Heart left ventricle (tissue), 16 donors: Measurements from ENCODE around the gene NDUFC1. TPM values are rescaled to one million over a fixed set of nuclear protein-coding genes. Genes with fewer than 3 reads are reported as not detected.

Source experiments
- ATAC-seq, 4 donors: fragments of 200-7000 bp; cut with Tn5 transposase; one replicate each; pipeline ENCODE4 v1.9.1; 2020 to 2022; ENCODE audit warnings: moderate library complexity in 4 of 4, mild to moderate bottlenecking in 3 of 4, moderate number of reproducible peaks in 1 of 4
- DNase-seq, 5 donors: peaks; one replicate each; pipeline ENCODE4 v3.0.0-alpha.2; 2020
- H3K27ac ChIP-seq, 12 donors: fragments of 200-600 bp; sonication (generic) in 4 of 12; one replicate each; pipeline versions ENCODE4 v1.5.0 to v1.8.0; 2016 to 2022; ENCODE audit warnings: mild to moderate bottlenecking in 2 of 12
- H3K27me3 ChIP-seq, 9 donors: fragments of 200-600 bp; sonication (generic) in 2 of 9; one replicate each; pipeline versions ENCODE4 v1.5.1 to v1.8.0; 2016 to 2022; ENCODE audit warnings: mild to moderate bottlenecking in 3 of 9
- H3K36me3 ChIP-seq, 9 donors: fragments of 200-600 bp; sonication (generic) in 2 of 9; one replicate each; pipeline versions ENCODE4 v1.5.0 to v1.8.0; 2018 to 2022; ENCODE audit warnings: mild to moderate bottlenecking in 2 of 9
- H3K4me1 ChIP-seq, 12 donors: fragments of 200-600 bp; sonication (generic) in 4 of 12; one replicate each; pipeline versions ENCODE4 v1.5.0 to v1.8.0; 2016 to 2022; ENCODE audit warnings: mild to moderate bottlenecking in 3 of 12
- H3K4me3 ChIP-seq, 12 donors: fragments of 200-600 bp; sonication (generic) in 4 of 12; one replicate each; pipeline versions ENCODE4 v1.5.0 to v1.8.0; 2017 to 2022; ENCODE audit warnings: mild to moderate bottlenecking in 9 of 12, moderate library complexity in 4 of 12
- H3K9me3 ChIP-seq, 12 donors: fragments of 200-600 bp; sonication (generic) in 4 of 12; one replicate each; pipeline versions ENCODE4 v1.5.0 to v1.8.0; 2016 to 2022; ENCODE audit warnings: mild to moderate bottlenecking in 1 of 12
- CTCF ChIP-seq, 12 donors: fragments of 200-600 bp; sonication (generic) in 4 of 12; IDR thresholded peaks; one replicate each; pipeline versions ENCODE4 v1.5.0 to v1.8.0; 2018 to 2022; ENCODE audit warnings: antibody characterized with exemption in 12 of 12, mild to moderate bottlenecking in 5 of 12
- POLR2A ChIP-seq, 2 donors: fragments of 450-650 bp; IDR thresholded peaks; one replicate each; pipeline ENCODE4 v1.6.1; 2017; ENCODE audit warnings: antibody characterized with exemption in 2 of 2, mild to moderate bottlenecking in 2 of 2, moderate library complexity in 2 of 2
- WGBS, 4 donors: extraction: QIAGEN DNeasy Blood & Tissue Kit in 2 of 4; methylation state at CpG; one replicate each; pipeline versions ENCODE4 v1.1.5 to v1.1.7; 2013 to 2018; 5-methylcytosine and 5-hydroxymethylcytosine counted together
- intact Hi-C, 10 donors: fragments of 100-400 bp; cut with DNase I; formaldehyde crosslinking; loops; one replicate each; pipeline versions ENCODE4 v1.11.1 to v1.14.2; 2022
- polyA plus RNA-seq, 2 donors: library from polyadenylated mRNA; stranded (reverse); fragments of 200-250 nt; gene quantifications; one replicate each; pipeline ENCODE4 v1.2.3, GENCODE V29; 2013
- total RNA-seq, 9 donors: library from RNA; depleted of rRNA in 2 of 9; stranded (reverse); fragments of >200 nt in 2 of 9; fragmentation: NEBNext Ultra II Directional in 3 of 9; extraction: Animal tissue kit (Norgen Biotek cat#: 25700) in 3 of 9; gene quantifications; one replicate each; pipeline versions ENCODE4 v1.1.0 to v1.2.4, GENCODE V29; 2016 to 2023
- donor health status: ischemic (EF 13 %, LVEDD 7.1; RV severe dilation, severe dysfunction).
- donor health status: healthy with polysubstance abuse.
- donor health status: DM: no; HTN: yes; CAD: no.
- donor health status: DM: no; HTN: no; CAD: no.
- donor health status: ischemic (EF 25% LVEDD 6.9; RV normal size, moderate dysfunction).
- donor health status: ischemic (EF 25% LVEDD 5.7; RV mildly dilated, moderate dysfunction).
- donor health status: healthy.
- donor health status: DM: yes; HTN: yes; CAD: no.
- donor health status: ischemic (EF 35%, LVEDD 5.7; RV mildly dilated, moderate dysfunction).
- donor health status: nonischemic (EF 11% LVEDD 7.7; RV severe dilation, severe dysfunction).
- donor health status: DM: yes; HTN: yes; CAD: no.
- donor health status: PGD.
- donor health status: ischemic (EF 29% LVEDD 5.4; RV normal size, mild dysfunction).
- donor health status: nonischemic (EF 23%, LVEDD 6.1; RV moderate dilation, normal function).

Gene NDUFC1
- total and polyA plus RNA-seq, 11 donors, result 85.0 to 376 (median 178) TPM

GRCh38 chr4:139304920-139305319 is 2.6 kb upstream of the NDUFC1 start:
- H3K27me3 ChIP-seq, result no peaks in the 10 kb centered on the region
- DNase-seq (no peak), ATAC-seq (no peak)
- TF ChIP-seq CTCF (IDR thresholded peaks at IDR 0.05) (no peak), POLR2A (IDR thresholded peaks at IDR 0.05) (no peak)
- H3K4me3 ChIP-seq, result no peak overlapping the region
- WGBS, 4 donors, result 94 to 100% (median 98%) methylated on average over 2 of the region's 2 CpGs
- peaks cover 0 to 5% (median 0%) of the 10 kb centered on the region in 12 donors for H3K9me3 ChIP-seq
- intact Hi-C loops, result loop anchor here in 3 of 10 donors (5.0 kb wide), 2 partner anchors 203 to 223 kb away; no protein-coding TSS in a partner anchor
- H3K27ac ChIP-seq, result no peak overlapping the region
- peaks cover 0 to 24% (median 9%) of the 10 kb centered on the region in 9 donors for H3K36me3 ChIP-seq
- H3K4me1 ChIP-seq, result peaks cover 0 to 45% (median 17%) of the 10 kb centered on the region in 12 donors

- Histone ChIP-seq H3K36me3 (peaks cover 0 to 14% (median 6%) of the 10 kb centered on the region in 9 donors), H3K27ac (peak within 1 kb of the TSS; percentile 81 to 97 (median 92)), H3K9me3 (peaks cover 0 to 5% (median 0%) of the 10 kb centered on the region in 12 donors), H3K27me3 (no peaks in the 10 kb centered on the region), H3K4me3 (peak within 1 kb of the TSS; percentile 77 to 97 (median 93)), H3K4me1 (peaks cover 2 to 53% (median 25%) of the 10 kb centered on the region in 12 donors)
- DNase-seq (peak; percentile 98 to 99 (median 98)), ATAC-seq (peak; percentile 96 to 98 (median 97))
- 0% methylated on average over 50 to 61 of the region's 61 CpGs for WGBS, 4 donors
- TF ChIP-seq POLR2A (IDR thresholded peaks at IDR 0.05) (peak in 1 of 2 donors; percentile 77), CTCF (IDR thresholded peaks at IDR 0.05) (peak in 1 of 12 donors; percentile 8)
- intact Hi-C loops, result loop anchor here in 5 of 10 donors (2.0 to 5.0 kb wide), 4 partner anchors 124 to 219 kb away; partner anchors contain the start of gene ELF2 (in 3 of the 5)
These were observed 1.0 kb downstream of the NDUFC1 start, which contains the start of gene NAA15 for GRCh38 chr4:139301113-139301820. NAA15 (plus strand) TSS chr4:139301505; CDS start chr4:139301778, 273 bp downstream.

- H3K4me3 ChIP-seq, result peak overlapping the region; percentile 51 to 97 (median 93)
- H3K27ac ChIP-seq, result peak overlapping the region; percentile 81 to 97 (median 92)
- TF ChIP-seq POLR2A (IDR thresholded peaks at IDR 0.05) (no peak), CTCF (IDR thresholded peaks at IDR 0.05) (no peak)
- H3K9me3 ChIP-seq, result peaks cover 0 to 5% (median 0%) of the 10 kb centered on the region in 12 donors
- WGBS, 4 donors, result 8 to 14% (median 11%) methylated on average over 16 of the region's 16 CpGs
- ATAC-seq, result peak; percentile 1 to 19 (median 5)
- no peak for DNase-seq
- peaks cover 0 to 7% (median under 1%) of the 10 kb centered on the region in 9 donors for H3K36me3 ChIP-seq
- no peaks in the 10 kb centered on the region for H3K27me3 ChIP-seq
- peaks cover 3 to 58% (median 30%) of the 10 kb centered on the region in 12 donors for H3K4me1 ChIP-seq
- intact Hi-C loops, result loop anchor here in 5 of 10 donors (2.0 to 5.0 kb wide), 4 partner anchors 124 to 218 kb away; partner anchors contain the start of gene ELF2 (in 3 of the 5)
These were observed 1.7 kb downstream of the NDUFC1 start for GRCh38 chr4:139300431-139301112.
